SK-N-SH (cell line): ENCODE measurements around the gene FMN2. TPM values are rescaled to one million over a fixed set of nuclear protein-coding genes. Genes with fewer than 3 reads are reported as not detected.

Experiments used
- CTCF ChIA-PET: fragments of 300-600, 350-600 bp; formaldehyde crosslinking; extraction: SDS; loops from one replicate; lab custom pipeline; 2021; lab: Yijun Ruan, JAX
- POLR2A ChIA-PET: fragments of 350-600 bp; sonication (Branson Sonifier 250); formaldehyde crosslinking; extraction: SDS; loops from one replicate; lab custom pipeline; 2020; ENCODE audit warnings: antibody characterized with exemption, inconsistent platforms; lab: Yijun Ruan, JAX
- DNase-seq: peaks from one replicate; pipeline ENCODE4 v3.0.0; 2012
- H2AFZ ChIP-seq: fragments of 200-600 bp; sonication (generic); 2 replicates; pipeline ENCODE4 v1.8.1; 2016; ENCODE audit warnings: antibody characterized with exemption, mild to moderate bottlenecking, low read depth
- H3F3A ChIP-seq: fragments of 200-600 bp; sonication (generic); replicated peaks from 2 replicates; pipeline ENCODE3; 2016; ENCODE audit warnings: antibody characterized with exemption, mild to moderate bottlenecking; ENCODE audit not compliant: insufficient read depth
- H3K27ac ChIP-seq, 2 experiments: fragments of 200-500 bp in 1 of 2; fragments of 200-600 bp in 1 of 2; sonication (Bioruptor generic) in 1 of 2; sonication (generic), shearing (Covaris generic) in 1 of 2; 2 replicates each; pipeline versions ENCODE4 v1.5.1 to v1.6.1; 2014 to 2016; ENCODE audit warnings: low read depth in 2 of 2, inconsistent platforms in 1 of 2, low read length in 1 of 2, mild to moderate bottlenecking in 1 of 2, mixed read lengths in 1 of 2
- H3K27me3 ChIP-seq: fragments of 200-600 bp; sonication (generic), shearing (Covaris generic); 2 replicates; pipeline ENCODE4 v1.6.1; 2016; ENCODE audit warnings: mixed run types; ENCODE audit not compliant: insufficient read depth
- H3K36me3 ChIP-seq, 2 experiments: fragments of 200-500 bp in 1 of 2; fragments of 200-600 bp in 1 of 2; sonication (Bioruptor generic) in 1 of 2; sonication (generic) in 1 of 2; replicated peaks in 1 of 2; 2 replicates each; pipeline versions ENCODE3 to v1.5.1; 2014 to 2016; ENCODE audit warnings: low read length in 1 of 2, mild to moderate bottlenecking in 1 of 2; ENCODE audit not compliant: insufficient read depth in 2 of 2, control insufficient read depth in 1 of 2
- H3K4me1 ChIP-seq, 2 experiments: fragments of 200-500 bp in 1 of 2; fragments of 200-600 bp in 1 of 2; sonication (Bioruptor generic) in 1 of 2; sonication (generic), shearing (Covaris generic) in 1 of 2; 2 replicates each; pipeline versions ENCODE4 v1.5.1 to v1.6.1; 2014 to 2016; ENCODE audit warnings: low read depth in 1 of 2, low read length in 1 of 2, mixed run types in 1 of 2; ENCODE audit not compliant: insufficient read depth in 2 of 2, control insufficient read depth in 1 of 2
- H3K4me2 ChIP-seq: fragments of 200-600 bp; sonication (generic), shearing (Covaris generic); 2 replicates; pipeline ENCODE4 v1.6.1; 2017; ENCODE audit warnings: mixed run types
- H3K4me3 ChIP-seq, 2 experiments: fragments of 200-500 bp in 1 of 2; fragments of 200-600 bp in 1 of 2; sonication (Bioruptor generic) in 1 of 2; sonication (generic), shearing (Covaris generic) in 1 of 2; 2 replicates each; pipeline versions ENCODE4 v1.5.1 to v1.8.1; 2014 to 2016; ENCODE audit warnings: low read depth in 2 of 2, inconsistent platforms in 1 of 2, low read length in 1 of 2, mild to moderate bottlenecking in 1 of 2, mixed read lengths in 1 of 2, moderate library complexity in 1 of 2
- H3K79me2 ChIP-seq: fragments of 200-600 bp; sonication (generic); 2 replicates; pipeline ENCODE4 v1.8.1; 2017; ENCODE audit warnings: mild to moderate bottlenecking; ENCODE audit not compliant: insufficient read depth
- H3K9ac ChIP-seq: fragments of 200-600 bp; sonication (generic); 2 replicates; pipeline ENCODE4 v1.6.1; 2017; ENCODE audit warnings: mixed run types
- H3K9me2 ChIP-seq: fragments of 200-600 bp; sonication (generic); 2 replicates; pipeline ENCODE4 v1.6.1; 2017; ENCODE audit warnings: mixed run types
- H3K9me3 ChIP-seq: fragments of 200-600 bp; sonication (generic); 2 replicates; pipeline ENCODE4 v1.6.1; 2017; ENCODE audit warnings: mixed run types, mild to moderate bottlenecking, moderate library complexity
- H4K20me1 ChIP-seq: fragments of 200-600 bp; sonication (generic); 2 replicates; pipeline ENCODE4 v1.6.1; 2017; ENCODE audit warnings: mild to moderate bottlenecking, mixed run types; ENCODE audit not compliant: insufficient read depth
- CTCF ChIP-seq: fragments of 200-600 bp; sonication (generic); IDR thresholded peaks from 2 replicates; pipeline ENCODE4 v1.6.1; 2017; ENCODE audit warnings: antibody characterized with exemption, mild to moderate bottlenecking, moderate library complexity
- ELF1 ChIP-seq: IDR thresholded peaks from 2 replicates; pipeline ENCODE4 v1.4.0; 2012
- EP300 ChIP-seq, 2 experiments: IDR thresholded peaks; 2 replicates each; pipeline versions ENCODE4 v1.4.0 to v1.6.1; 2012; ENCODE audit warnings: borderline replicate concordance in 1 of 2, low read depth in 1 of 2, low read length in 1 of 2
- EZH2phosphoT487 ChIP-seq: fragments of 200-600 bp; sonication (generic); IDR thresholded peaks from 2 replicates; pipeline ENCODE4 v1.6.1; 2017; ENCODE audit warnings: low read depth, mixed run types, mild to moderate bottlenecking, antibody characterized with exemption, moderate library complexity, borderline replicate concordance
- FOSL2 ChIP-seq: IDR thresholded peaks from 2 replicates; pipeline ENCODE4 v1.4.0; 2012; ENCODE audit warnings: low read depth, mild to moderate bottlenecking, moderate library complexity, borderline replicate concordance
- FOXM1 ChIP-seq: IDR thresholded peaks from 2 replicates; pipeline ENCODE4 v1.4.0; 2012; ENCODE audit warnings: low read depth, mild to moderate bottlenecking
- GABPA ChIP-seq: IDR thresholded peaks from 2 replicates; pipeline ENCODE4 v1.4.0; 2012; ENCODE audit warnings: low read depth, mild to moderate bottlenecking
- IRF3 ChIP-seq: fragments of 150-350 bp; IDR thresholded peaks from 2 replicates; pipeline ENCODE4 v1.6.1; 2016; ENCODE audit warnings: mild to moderate bottlenecking, low read depth, low read length
- PBX3 ChIP-seq: IDR thresholded peaks from 2 replicates; pipeline ENCODE4; 2012
- POLR2AphosphoS5 ChIP-seq: IDR thresholded peaks from 2 replicates; pipeline ENCODE4 v1.6.1; 2012; ENCODE audit warnings: low read depth, low read length
- RCOR1 ChIP-seq: fragments of 150-350 bp; IDR thresholded peaks from 2 replicates; pipeline ENCODE4 v1.6.1; 2017; ENCODE audit warnings: antibody characterized with exemption, low read length
- TEAD4 ChIP-seq: IDR thresholded peaks from 2 replicates; pipeline ENCODE4 v1.4.0; 2012; ENCODE audit warnings: mild to moderate bottlenecking, borderline replicate concordance; ENCODE audit not compliant: insufficient read depth
- USF2 ChIP-seq: fragments of 150-350 bp; IDR thresholded peaks from 2 replicates; pipeline ENCODE4 v1.6.1; 2017; ENCODE audit warnings: antibody characterized with exemption, low read length, low read depth, borderline replicate concordance
- WGBS: methylation state at CpG from one replicate; pipeline ENCODE4 v1.1.6; 2017; ENCODE audit warnings: low lambda C conversion rate; 5-methylcytosine and 5-hydroxymethylcytosine counted together
- polyA plus RNA-seq, 3 experiments: library from polyadenylated mRNA; depleted of rRNA; stranded (reverse); fragments of >200 nt; gene quantifications; 2 replicates each; pipeline ENCODE4 v1.2.3, GENCODE V29; 2012
- TF ChIP-seq, protein P1 (sequence below): IDR thresholded peaks from 2 replicates; pipeline ENCODE4 v1.4.0; 2012; ENCODE audit warnings: low read depth, borderline replicate concordance
- TF ChIP-seq, protein P2 (sequence below): IDR thresholded peaks from 2 replicates; pipeline ENCODE4 v1.6.1; 2012; ENCODE audit warnings: mild to moderate bottlenecking, low read depth, low read length, moderate library complexity

Gene FMN2
- polyA plus RNA-seq, 1 of the 3 experiments (the other 2 are of a cell fraction): 7.2 TPM

- ChIA-PET POLR2A (no interaction called here), CTCF (no interaction called here)
- Histone ChIP-seq H4K20me1 (no peaks in the 10 kb centered on the region), H3K27ac (peak overlapping the region in 1 of 2 experiments; percentile 20; a peak in 1 of 4 replicates), H3F3A (peaks cover 15% of the 10 kb centered on the region), H3K79me2 (peaks cover 19% of the 10 kb centered on the region; the same call in 1 of the 2 replicates), H3K4me3 (no peak overlapping the region), H3K9me3 (no peaks in the 10 kb centered on the region), H3K4me1 (no peaks in the 10 kb centered on the region; a peak in 1 of 4 replicates), H3K27me3 (no peaks in the 10 kb centered on the region), H3K36me3 (peaks cover 4 to 19% of the 10 kb centered on the region in 2 experiments), H3K4me2 (no peak overlapping the region), H2AFZ (no peak overlapping the region), H3K9ac (no peak overlapping the region), H3K9me2 (no peaks in the 10 kb centered on the region)
- no peak for DNase-seq
- 74% methylated on average over 7 of the region's 7 CpGs for WGBS
- no peak for TF ChIP-seq TEAD4
- TF ChIP-seq, protein P1, sequence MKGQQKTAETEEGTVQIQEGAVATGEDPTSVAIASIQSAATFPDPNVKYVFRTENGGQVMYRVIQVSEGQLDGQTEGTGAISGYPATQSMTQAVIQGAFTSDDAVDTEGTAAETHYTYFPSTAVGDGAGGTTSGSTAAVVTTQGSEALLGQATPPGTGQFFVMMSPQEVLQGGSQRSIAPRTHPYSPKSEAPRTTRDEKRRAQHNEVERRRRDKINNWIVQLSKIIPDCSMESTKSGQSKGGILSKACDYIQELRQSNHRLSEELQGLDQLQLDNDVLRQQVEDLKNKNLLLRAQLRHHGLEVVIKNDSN: no peak
- no peak for TF ChIP-seq PBX3
- no peak for TF ChIP-seq CTCF
- TF ChIP-seq EP300 (IDR thresholded peaks at IDR 0.05; ENCODE audit: borderline replicate concordance in 1 of 2, low read depth in 1 of 2, low read length in 1 of 2): no peak
- TF ChIP-seq GABPA: no peak
- TF ChIP-seq POLR2AphosphoS5: no peak
- TF ChIP-seq USF2: no peak
- TF ChIP-seq IRF3: no peak
- no peak for TF ChIP-seq FOSL2
- no peak for TF ChIP-seq ELF1
- TF ChIP-seq EZH2phosphoT487: no peak
- TF ChIP-seq, protein P2, sequence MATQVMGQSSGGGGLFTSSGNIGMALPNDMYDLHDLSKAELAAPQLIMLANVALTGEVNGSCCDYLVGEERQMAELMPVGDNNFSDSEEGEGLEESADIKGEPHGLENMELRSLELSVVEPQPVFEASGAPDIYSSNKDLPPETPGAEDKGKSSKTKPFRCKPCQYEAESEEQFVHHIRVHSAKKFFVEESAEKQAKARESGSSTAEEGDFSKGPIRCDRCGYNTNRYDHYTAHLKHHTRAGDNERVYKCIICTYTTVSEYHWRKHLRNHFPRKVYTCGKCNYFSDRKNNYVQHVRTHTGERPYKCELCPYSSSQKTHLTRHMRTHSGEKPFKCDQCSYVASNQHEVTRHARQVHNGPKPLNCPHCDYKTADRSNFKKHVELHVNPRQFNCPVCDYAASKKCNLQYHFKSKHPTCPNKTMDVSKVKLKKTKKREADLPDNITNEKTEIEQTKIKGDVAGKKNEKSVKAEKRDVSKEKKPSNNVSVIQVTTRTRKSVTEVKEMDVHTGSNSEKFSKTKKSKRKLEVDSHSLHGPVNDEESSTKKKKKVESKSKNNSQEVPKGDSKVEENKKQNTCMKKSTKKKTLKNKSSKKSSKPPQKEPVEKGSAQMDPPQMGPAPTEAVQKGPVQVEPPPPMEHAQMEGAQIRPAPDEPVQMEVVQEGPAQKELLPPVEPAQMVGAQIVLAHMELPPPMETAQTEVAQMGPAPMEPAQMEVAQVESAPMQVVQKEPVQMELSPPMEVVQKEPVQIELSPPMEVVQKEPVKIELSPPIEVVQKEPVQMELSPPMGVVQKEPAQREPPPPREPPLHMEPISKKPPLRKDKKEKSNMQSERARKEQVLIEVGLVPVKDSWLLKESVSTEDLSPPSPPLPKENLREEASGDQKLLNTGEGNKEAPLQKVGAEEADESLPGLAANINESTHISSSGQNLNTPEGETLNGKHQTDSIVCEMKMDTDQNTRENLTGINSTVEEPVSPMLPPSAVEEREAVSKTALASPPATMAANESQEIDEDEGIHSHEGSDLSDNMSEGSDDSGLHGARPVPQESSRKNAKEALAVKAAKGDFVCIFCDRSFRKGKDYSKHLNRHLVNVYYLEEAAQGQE: no peak
- no peak for TF ChIP-seq FOXM1
- TF ChIP-seq RCOR1: no peak
Observed at GRCh38 chr1:240424740-240425464, 333.2 kb downstream of the FMN2 start.
